Measurements from ENCODE around the gene SYNM. TPM values are rescaled to one million over a fixed set of nuclear protein-coding genes. Genes with fewer than 3 reads are reported as not detected.

Gene SYNM
- total and polyA plus RNA-seq, 2 experiments from 2014 or later, result 0.74 to 3.5 TPM

GRCh38 chr15:99105514-99106341, 848 bp downstream of the SYNM start:
- no peaks in the 10 kb centered on the region for H3K9me3 Mint-ChIP-seq
- TF ChIP-seq POLR2AphosphoS5 (IDR thresholded peaks at IDR 0.05; ENCODE audit: low read depth), result no peak
- peak in 1 of 2 experiments; percentile 44; a peak in 2 of 4 replicates for TF ChIP-seq CTCF (conservative IDR thresholded peaks at IDR 0.05; ENCODE audit: low read depth in 2 of 2)
- TF ChIP-seq STAT1 (IDR thresholded peaks at IDR 0.05; ENCODE audit: unreplicated experiment), result no peak
- TF ChIP-seq ETS1 (IDR thresholded peaks at IDR 0.05), result no peak
- TF ChIP-seq NANOG (IDR thresholded peaks at IDR 0.05; ENCODE audit: borderline replicate concordance), result no peak
- Histone ChIP-seq H3K27ac (ENCODE audit: low read depth) (no peak overlapping the region), H2AFZ (peak overlapping the region; percentile 72; the same call in 1 of the 2 replicates), H3K4me2 (peak overlapping the region; percentile 79), H3K4me1 (ENCODE audit: insufficient read depth) (no peaks in the 10 kb centered on the region), H3F3A (replicated peaks; ENCODE audit: low read depth) (0 out of 2 replicates have a peak, but pooled peaks cover 9% of the 10 kb centered on the region), H3K79me2 (replicated peaks; ENCODE audit: insufficient read depth) (no peaks in the 10 kb centered on the region), H3K27me3 (ENCODE audit: insufficient read depth) (peaks cover 46% of the 10 kb centered on the region), H4K20me1 (replicated peaks; ENCODE audit: insufficient read depth) (peaks cover 5% of the 10 kb centered on the region; the same call in 1 of the 2 replicates), H3K9me2 (ENCODE audit: insufficient read depth) (no peaks in the 10 kb centered on the region), H3K4me3 (peak overlapping the region; percentile 55), H3K36me3 (ENCODE audit: insufficient read depth) (no peaks in the 10 kb centered on the region)
- ATAC-seq (peak; percentile 64), DNase-seq (ENCODE audit: low spot score) (peak; percentile 89)
- peak overlapping the region; percentile 60 for H3K4me3 Mint-ChIP-seq
- H3K27ac Mint-ChIP-seq, result no peak overlapping the region
- H3K36me3 Mint-ChIP-seq (ENCODE audit: low read depth), result no peaks in the 10 kb centered on the region
- H3K27me3 Mint-ChIP-seq (ENCODE audit: insufficient read depth, low read depth, poor library complexity), result peaks cover 36% of the 10 kb centered on the region
- peaks cover 5% of the 10 kb centered on the region; the same call in 2 of the 3 replicates for H3K4me1 Mint-ChIP-seq

- ATAC-seq (no peak), DNase-seq (ENCODE audit: low spot score) (no peak)
- H3K27ac Mint-ChIP-seq, result no peak overlapping the region
- Histone ChIP-seq H2AFZ (peak overlapping the region; percentile 72; the same call in 1 of the 2 replicates), H3F3A (replicated peaks; ENCODE audit: low read depth) (0 out of 2 replicates have a peak, but pooled peaks cover 9% of the 10 kb centered on the region), H3K4me3 (peak overlapping the region; percentile 55), H3K27me3 (ENCODE audit: insufficient read depth) (peaks cover 37% of the 10 kb centered on the region), H3K27ac (ENCODE audit: low read depth) (no peak overlapping the region), H4K20me1 (replicated peaks; ENCODE audit: insufficient read depth) (peaks cover 5% of the 10 kb centered on the region; the same call in 1 of the 2 replicates), H3K36me3 (ENCODE audit: insufficient read depth) (no peaks in the 10 kb centered on the region), H3K9me2 (ENCODE audit: insufficient read depth) (no peaks in the 10 kb centered on the region), H3K4me2 (peak overlapping the region; percentile 79), H3K79me2 (replicated peaks; ENCODE audit: insufficient read depth) (no peaks in the 10 kb centered on the region), H3K4me1 (ENCODE audit: insufficient read depth) (no peaks in the 10 kb centered on the region)
- peak overlapping the region; percentile 60 for H3K4me3 Mint-ChIP-seq
- no peaks in the 10 kb centered on the region for H3K9me3 Mint-ChIP-seq
- no peaks in the 10 kb centered on the region for H3K36me3 Mint-ChIP-seq (ENCODE audit: low read depth)
- H3K4me1 Mint-ChIP-seq, result peaks cover 5% of the 10 kb centered on the region; the same call in 2 of the 3 replicates
- peaks cover 36% of the 10 kb centered on the region for H3K27me3 Mint-ChIP-seq (ENCODE audit: insufficient read depth, low read depth, poor library complexity)
- TF ChIP-seq JUNB (IDR thresholded peaks at IDR 0.05; ENCODE audit: unreplicated experiment) (no peak), CTCF (conservative IDR thresholded peaks at IDR 0.05; ENCODE audit: low read depth in 2 of 2) (no peak), CREB1 (CRISPR knock-in tag; IDR thresholded peaks at IDR 0.05; ENCODE audit: low read depth) (no peak)
These were observed 1.7 kb downstream of the SYNM start for GRCh38 chr15:99106417-99107220.
